Muscle of back (tissue), 11 donors: ENCODE measurements around the gene KIF5A. TPM values are rescaled to one million over a fixed set of nuclear protein-coding genes. Genes with fewer than 3 reads are reported as not detected.

Source experiments
- DNase-seq, 3 donors: peaks; one replicate each; pipeline versions ENCODE4 v3.0.0 to v3.0.0-alpha.2; 2013
- polyA plus RNA-seq, 10 donors: library from polyadenylated mRNA; unstranded; fragments of 120-200 nt; gene quantifications; one replicate each; pipeline ENCODE4 v1.2.1, GENCODE V29; 2013; ENCODE audit not compliant: insufficient read length in 10 of 10

The KIF5A gene
- polyA plus RNA-seq, 10 donors = 0.08 to 0.46 (median 0.17) TPM; not detected in 1

DNA sequence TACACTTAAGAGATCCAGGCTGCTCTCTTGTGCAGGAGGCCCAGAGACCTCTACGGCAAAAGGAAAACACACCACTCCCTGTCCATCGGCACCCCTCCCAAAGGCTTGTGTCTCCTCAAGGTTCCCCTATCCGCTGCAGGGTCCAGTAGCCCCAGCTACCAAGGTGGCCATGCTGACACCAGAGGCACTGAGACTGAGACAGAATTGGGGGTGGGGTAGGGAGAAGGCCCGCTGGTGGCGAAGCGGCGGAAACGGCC is 30.1 kb upstream of the KIF5A start:
- DNase-seq = peak in 2 of 3 donors; percentile 21 to 30

DNA sequence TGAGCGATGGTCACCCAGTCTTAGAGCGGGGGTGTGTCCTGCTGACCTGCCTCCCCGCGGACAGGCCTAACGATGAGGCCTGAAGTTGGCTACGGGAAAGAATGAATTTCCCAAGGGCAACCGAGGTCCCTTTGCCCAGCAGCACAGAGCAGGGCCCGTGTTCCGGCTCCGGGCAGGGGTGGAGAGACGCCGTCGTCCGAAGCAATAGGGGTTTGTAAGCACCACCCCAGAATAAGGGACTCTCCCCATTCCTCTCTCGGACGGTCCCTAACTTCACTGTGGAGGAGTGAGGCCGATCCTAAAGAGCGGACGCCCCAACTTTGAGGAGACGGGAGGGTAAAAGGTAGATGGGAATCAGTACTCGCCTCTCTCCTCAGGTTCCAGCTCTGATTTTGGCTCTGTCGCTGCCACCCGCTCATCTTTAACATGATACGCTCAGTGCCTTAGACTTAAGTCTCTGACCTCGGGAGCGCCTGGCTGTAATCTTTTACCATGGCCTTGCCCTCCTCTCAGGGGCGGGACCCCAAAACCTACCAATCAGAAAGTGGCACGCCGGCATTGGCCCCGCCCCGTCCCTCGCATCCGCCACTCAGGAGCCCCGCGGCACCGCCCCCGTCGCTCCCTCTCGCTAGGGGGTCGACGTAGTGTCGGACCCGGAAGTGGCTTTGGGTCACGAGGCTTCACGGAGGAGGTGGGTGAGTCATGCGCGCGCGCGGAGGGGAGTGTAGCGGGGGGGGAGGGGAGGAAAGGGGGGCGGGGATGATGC is 29.6 kb upstream of the KIF5A start, which contains the start of gene DDIT3:
Gene DDIT3, minus strand, starts transcription at position 462 of the 766 bp plus-strand sequence. CDS start 3,108 bp downstream, outside the sequence.
- peak; percentile 99 for DNase-seq

DNA sequence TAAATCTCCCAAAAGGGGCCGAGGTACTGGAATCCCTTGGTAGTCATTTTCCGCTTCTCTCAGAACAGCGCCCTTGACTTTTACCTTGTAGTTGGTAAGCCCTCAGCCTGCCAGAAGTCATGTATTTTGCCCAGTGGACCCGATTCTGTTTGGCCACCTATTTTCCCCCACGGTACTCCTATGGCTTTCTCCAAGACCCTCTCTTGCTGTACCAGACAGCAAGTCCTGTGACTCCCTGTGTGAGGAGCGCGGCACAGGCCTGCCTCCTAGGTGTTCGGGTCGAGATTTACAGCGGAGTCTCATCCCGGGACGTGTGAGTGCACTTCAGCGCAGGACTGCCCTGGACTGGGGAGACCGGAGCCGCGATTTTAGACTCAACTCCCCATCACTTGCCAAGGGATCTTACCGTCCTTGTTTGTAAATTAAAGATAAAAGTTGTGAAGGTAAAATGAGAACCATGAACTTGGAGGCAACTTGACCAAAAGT is 28.3 kb upstream of the KIF5A start:
- peak; percentile 51 to 81 (median 53) for DNase-seq

DNA sequence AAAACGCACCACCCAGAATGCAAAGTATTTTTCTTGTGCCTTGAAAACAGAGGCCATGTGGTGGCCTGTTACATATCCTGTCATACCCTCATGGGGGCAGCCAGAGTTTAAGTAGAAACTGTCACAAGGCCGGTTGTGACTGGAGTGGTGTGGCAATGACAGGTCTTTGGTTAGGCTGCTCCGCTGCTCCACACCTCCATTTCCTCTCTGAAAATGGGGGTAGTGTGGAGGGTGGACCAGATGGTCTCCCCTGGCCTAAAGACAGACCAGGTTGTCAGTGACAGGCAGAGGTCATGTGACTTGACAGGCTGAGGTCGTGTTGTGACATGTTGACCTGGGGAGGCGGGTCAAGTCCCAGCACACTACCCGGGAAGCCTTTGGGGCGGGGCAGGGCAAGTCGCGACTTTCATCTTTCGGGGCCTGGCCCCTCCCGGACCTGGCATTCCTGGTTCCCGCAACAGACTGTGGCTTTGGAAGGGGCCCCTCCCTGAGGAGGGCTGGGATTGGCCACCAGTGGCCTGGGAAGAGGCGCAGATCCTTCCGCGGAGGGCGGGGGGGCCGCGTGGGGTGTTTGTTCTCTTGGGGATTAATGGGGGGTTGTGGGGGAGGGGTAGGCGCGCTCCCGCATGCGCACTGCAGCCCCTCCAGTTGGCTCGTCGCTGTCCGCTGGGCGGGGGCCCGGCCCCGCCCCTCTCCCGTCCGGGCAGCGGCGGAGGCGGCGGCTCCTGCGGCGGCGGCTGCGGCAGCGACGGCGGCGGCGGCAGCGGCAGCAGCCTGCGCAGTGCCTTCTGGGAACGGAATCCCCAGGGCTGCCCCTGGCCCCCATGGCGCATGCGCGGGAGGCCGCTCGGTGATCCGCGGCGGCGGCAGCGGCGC is 27.6 kb upstream of the KIF5A start, which contains the start of gene MBD6:
Gene MBD6, plus strand, starts transcription at position 814 of the 876 bp plus-strand sequence. CDS start 1,480 bp downstream, outside the sequence.
- DNase-seq = peak; percentile 89 to 94 (median 92)

DNA sequence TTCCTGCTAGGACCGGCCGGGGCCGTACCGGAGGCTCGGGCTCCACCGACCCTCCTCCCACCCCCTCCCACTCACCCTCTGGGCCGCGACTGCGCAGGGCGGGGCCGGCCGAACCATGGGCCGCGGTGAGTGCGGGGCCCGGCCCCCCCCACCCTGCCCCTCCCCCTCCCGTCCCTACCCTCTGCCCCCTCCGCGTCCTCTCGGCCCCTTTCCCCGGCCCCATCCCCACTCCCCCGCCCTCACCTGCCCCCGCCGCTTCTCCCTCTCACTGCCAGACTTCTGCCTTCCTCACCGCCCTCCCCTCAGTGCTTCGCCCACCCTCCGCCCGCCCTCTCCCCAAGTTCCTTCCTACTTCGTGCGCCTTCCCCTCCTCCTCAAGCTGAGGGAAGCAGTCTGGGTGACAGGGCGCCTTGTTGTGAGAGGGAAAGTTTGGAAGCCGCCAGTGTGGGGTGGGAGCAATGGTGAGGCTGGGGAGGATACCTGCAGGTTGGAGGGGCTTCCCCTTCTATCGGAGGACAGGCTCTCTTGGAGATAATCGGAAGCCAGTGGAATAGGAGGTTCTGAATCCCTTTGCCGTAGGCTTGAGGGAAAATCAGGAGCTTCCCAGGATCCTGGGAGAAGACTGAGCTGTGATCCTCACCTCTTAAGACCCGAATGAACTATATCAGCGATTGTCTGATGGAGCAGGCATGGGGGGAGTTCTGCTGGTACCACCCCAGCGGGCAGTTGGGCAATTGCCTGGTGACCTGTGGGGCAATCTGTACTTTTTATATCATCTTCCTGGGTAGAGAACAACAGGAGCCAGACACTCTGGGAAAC is 26.7 kb upstream of the KIF5A start:
- DNase-seq = peak; percentile 50 to 90 (median 77)

DNA sequence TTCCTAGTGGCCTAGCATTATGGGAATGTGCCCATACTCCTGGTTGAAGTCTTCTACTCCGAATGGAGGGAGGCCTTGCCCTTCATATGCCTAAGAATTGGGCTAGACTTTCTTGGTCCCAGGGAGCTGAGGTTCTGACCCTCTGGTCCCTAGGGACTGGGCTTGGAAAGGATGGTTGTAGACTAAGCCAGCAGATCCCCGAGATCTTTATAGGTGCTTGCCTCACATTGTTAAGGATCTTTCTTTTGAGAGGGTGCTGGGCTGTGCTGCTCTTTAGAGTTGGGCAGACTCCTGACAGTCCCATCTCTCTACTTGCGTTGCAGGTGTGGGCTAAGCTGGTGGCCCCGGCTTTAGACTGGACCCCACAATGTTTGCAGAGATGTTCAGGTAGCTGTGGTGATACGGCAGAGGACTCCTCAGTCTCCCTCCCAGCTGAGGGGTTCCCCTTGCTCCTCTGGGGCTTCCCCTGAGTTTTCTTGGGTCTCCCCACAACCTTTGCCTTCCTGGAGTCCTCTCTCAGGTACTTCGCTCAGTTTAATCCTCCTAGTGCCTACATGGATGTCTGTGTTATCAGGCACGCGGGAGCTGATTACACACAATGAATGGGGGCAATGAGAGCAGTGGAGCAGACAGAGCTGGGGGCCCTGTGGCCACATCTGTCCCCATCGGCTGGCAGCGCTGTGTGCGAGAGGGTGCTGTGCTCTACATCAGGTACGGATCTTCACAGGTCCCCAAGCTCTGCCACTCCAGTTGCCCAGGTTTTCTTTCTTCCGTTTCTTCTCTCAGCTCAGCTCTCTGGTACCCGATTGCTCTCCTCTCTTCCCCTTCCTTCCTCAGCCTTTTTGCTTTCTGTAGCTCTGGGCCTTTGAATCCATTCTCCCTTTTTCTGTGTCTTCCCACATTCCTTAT is 25.9 kb upstream of the KIF5A start:
- no peak for DNase-seq

DNA sequence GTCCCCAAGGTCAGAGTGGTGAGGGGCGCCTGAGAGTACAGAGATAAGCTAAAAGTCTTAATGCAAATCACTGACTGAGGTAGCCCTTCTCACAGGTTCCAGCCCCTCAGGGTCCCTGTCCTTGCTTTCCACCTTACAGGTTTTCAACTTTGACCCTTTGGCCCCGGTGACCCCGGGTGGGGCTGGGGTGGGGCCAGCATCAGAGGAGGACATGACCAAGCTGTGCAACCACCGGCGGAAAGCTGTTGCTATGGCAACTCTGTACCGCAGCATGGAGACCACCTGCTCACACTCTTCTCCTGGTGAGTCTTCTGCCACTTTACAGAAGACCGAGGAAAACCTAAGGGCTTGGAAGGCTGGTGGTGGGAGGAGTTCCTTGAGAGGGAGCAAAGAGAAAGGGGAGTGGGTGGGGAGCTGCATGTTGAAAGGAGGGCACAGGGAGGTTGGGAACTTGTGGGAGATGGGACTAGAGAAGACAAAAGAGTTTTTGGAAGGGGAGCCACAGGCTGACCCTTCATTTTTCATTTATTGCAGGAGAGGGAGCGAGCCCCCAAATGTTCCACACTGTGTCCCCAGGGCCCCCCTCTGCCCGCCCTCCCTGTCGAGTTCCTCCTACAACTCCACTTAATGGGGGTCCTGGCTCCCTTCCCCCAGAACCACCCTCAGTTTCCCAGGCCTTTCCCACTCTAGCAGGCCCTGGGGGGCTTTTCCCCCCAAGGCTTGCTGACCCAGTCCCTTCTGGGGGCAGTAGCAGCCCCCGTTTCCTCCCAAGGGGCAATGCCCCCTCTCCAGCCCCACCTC is 24.8 kb upstream of the KIF5A start:
- no peak for DNase-seq

GRCh38 chr12:57525615-57526383 is 24.0 kb upstream of the KIF5A start:
- DNase-seq = no peak

- DNase-seq = no peak
Measured at GRCh38 chr12:57526477-57527126, 23.2 kb upstream of the KIF5A start.

- no peak for DNase-seq
Measured at GRCh38 chr12:57527184-57527583, 22.7 kb upstream of the KIF5A start.

- no peak for DNase-seq
Measured at GRCh38 chr12:57528176-57528575, 21.7 kb upstream of the KIF5A start.

DNA sequence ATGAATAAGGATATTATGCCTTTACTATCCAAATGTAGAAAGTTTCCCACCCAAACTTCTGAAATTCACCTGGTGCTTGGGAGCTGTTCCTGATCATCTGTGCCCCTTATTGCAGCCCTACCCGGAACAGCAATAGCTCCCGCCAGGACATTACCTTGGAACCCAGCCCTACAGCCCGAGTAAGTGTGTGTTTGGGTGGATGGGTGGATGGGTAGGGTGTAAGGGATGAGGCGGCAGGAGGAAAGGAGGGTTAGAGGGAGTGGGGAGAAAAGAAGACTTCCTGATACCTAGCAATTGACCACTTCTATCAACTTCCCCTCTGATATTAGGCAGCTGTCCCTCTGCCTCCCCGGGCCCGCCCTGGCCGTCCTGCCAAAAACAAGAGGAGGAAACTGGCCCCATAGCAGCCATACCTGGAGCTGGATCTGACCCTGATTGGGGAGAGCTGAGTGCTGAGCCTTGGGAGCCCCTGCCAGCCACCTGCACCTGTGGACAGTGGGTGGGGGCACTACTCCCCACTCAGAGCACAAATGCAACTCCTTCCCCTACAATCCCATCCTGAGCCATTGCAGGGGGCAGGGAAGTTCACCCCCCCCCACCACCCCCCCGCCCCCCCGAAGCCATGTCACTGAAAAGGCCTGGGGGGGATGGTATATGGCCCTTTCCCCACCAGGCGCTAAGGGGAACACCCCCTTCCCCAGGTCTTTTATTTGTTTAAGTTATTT is 20.9 kb upstream of the KIF5A start:
- DNase-seq = no peak

DNA sequence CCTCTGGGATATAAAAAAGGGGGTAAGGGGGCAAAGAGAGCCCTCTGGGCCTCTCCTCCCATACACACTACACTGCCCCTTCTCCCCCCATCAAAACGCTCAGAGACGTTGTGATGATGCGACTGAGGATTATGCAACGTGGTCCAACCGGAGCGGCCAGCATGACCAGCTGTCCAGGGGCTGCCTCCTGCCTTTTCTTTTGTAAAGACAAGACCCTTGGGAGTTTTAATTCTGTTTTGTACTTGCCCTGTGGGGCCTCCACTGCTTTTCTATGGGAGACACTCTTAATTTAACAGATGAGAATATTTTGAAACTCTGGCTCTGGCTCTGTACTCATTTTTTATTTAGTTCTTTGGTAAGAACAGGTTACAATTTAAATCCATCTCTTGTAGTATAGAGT is 20.0 kb upstream of the KIF5A start:
- DNase-seq = no peak

GRCh38 chr12:57530396-57531142 is 19.3 kb upstream of the KIF5A start:
- DNase-seq = no peak

- no peak for DNase-seq
Measured at GRCh38 chr12:57531836-57532235, 18.0 kb upstream of the KIF5A start.

DNA sequence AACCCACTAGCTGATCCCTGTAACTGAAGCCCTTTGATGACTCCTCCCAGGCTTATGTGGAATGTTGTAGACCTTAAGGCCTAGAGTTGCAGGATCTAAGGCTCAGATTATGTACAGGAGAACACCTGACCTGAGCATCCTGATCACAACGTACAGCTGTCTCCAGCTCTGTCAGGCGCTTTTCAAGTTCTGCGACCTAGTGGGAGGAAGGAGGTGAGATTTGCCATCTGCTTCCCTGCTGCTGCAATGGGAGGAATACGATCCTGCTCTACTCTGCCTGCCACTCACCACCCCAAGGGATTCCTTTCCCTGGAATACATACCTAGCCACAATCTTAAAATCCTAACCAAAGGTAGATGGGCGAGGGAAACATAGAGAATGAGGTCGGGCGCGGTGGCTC is 16.7 kb upstream of the KIF5A start:
- DNase-seq = no peak

DNA sequence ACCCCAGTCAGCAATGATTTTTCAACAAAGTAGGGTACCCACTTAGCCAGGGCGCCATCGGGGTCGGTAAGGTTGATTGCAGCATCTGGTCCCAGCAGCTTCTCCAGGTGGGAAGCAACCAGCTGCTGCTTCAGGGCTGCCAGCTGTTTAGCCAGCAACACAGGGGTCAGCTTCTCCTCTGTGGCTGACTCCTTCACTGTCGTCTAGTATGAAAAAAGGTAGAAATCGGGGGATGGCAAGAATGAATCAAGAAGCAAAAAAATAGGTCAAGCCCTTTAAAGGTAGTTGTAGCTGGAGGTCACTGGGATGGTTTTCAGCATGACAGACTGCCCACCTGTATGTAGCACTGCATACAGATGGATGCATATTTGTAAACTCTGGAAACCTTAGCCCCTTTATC is 15.6 kb upstream of the KIF5A start:
- no peak for DNase-seq
